Measurements from ENCODE around the gene APLP1. TPM values are rescaled to one million over a fixed set of nuclear protein-coding genes. Genes with fewer than 3 reads are reported as not detected.
A peak's percentile ranks its signal among the peaks of the same experiment; 100 is the strongest.
"Not testable (repeated sequence)": the region's sequence is repeated elsewhere in the genome, so short reads cannot be mapped to it uniquely, and the experiment has no call there.

The APLP1 gene
- total RNA-seq, 2 donors from 2014 or later: 2.4 to 7.7 TPM

GRCh38 chr19:35907377-35907745, 39.0 kb downstream of the APLP1 start:
- Mint-ChIP-seq H3K36me3 (ENCODE audit: insufficient read depth in 2 of 2) (peaks cover 2% of the 10 kb centered on the region in 2 donors), H3K4me1 (ENCODE audit: low read depth) (peaks cover 57% of the 10 kb centered on the region)

GRCh38 chr19:35908010-35908441, 39.7 kb downstream of the APLP1 start, which contains the start of gene TYROBP:
Gene TYROBP (minus strand): TSS chr19:35908295. CDS start chr19:35908228, 67 bp downstream.
- Mint-ChIP-seq H3K9me3 (no peaks in the 10 kb centered on the region), H3K4me1 (ENCODE audit: low read depth) (peaks cover 50% of the 10 kb centered on the region), H3K27ac (no peak within 1 kb of the TSS), H3K36me3 (ENCODE audit: insufficient read depth in 2 of 2) (peaks cover 2% of the 10 kb centered on the region in 2 donors), H3K27me3 (ENCODE audit: low read depth) (no peaks in the 10 kb centered on the region), H3K4me3 (peak within 1 kb of the TSS in 1 of 2 donors; percentile 29)
- ATAC-seq (replicated peaks in 1 of 2) (no peak), DNase-seq (no peak)

More at GRCh38 chr19:35907377-35907745, 39.0 kb downstream of the APLP1 start:
- no peak overlapping the region for H3K27ac Mint-ChIP-seq
- H3K9me3 Mint-ChIP-seq: no peaks in the 10 kb centered on the region
- no peak overlapping the region for H3K4me3 Mint-ChIP-seq
- ATAC-seq (replicated peaks in 1 of 2) (no peak), DNase-seq (no peak)
- H3K27me3 Mint-ChIP-seq (ENCODE audit: low read depth): no peaks in the 10 kb centered on the region

GRCh38 chr19:35908973-35909683, 40.8 kb downstream of the APLP1 start:
- Mint-ChIP-seq H3K36me3 (ENCODE audit: insufficient read depth in 2 of 2) (no peaks in the 10 kb centered on the region), H3K27me3 (ENCODE audit: low read depth) (no peaks in the 10 kb centered on the region), H3K4me1 (ENCODE audit: low read depth) (peaks cover 45% of the 10 kb centered on the region), H3K9me3 (no peaks in the 10 kb centered on the region), H3K4me3 (peak overlapping the region in 1 of 2 donors; percentile 29), H3K27ac (no peak overlapping the region)
- DNase-seq: no peak
- ATAC-seq (replicated peaks in 1 of 2): no peak

DNA sequence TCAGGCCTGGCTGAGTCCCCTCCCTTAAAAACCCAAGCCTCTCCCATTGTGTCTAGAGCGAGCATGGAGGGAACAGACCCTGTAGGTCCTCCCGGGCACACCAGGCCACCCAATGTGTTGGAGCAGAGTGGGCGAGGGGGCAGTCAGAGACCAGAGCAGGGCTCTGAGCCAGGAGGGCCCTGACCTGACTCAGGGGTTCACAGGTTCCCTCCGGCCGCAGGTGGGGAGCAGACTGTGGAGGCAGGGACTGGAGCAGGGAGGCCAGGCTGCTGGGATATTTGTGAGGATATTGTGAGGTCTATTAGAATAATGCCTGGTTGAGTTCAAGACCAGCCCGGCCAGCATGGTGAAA, 41.3 kb downstream of the APLP1 start:
- ATAC-seq (replicated peaks in 1 of 2) (peak in 1 of 2 donors; percentile 20), DNase-seq (no peak)
- Mint-ChIP-seq H3K4me1 (ENCODE audit: low read depth) (peaks cover 41% of the 10 kb centered on the region), H3K27me3 (ENCODE audit: low read depth) (no peaks in the 10 kb centered on the region), H3K27ac (no peak overlapping the region), H3K4me3 (no peak overlapping the region), H3K36me3 (ENCODE audit: insufficient read depth in 2 of 2) (no peaks in the 10 kb centered on the region), H3K9me3 (no peaks in the 10 kb centered on the region)

DNA sequence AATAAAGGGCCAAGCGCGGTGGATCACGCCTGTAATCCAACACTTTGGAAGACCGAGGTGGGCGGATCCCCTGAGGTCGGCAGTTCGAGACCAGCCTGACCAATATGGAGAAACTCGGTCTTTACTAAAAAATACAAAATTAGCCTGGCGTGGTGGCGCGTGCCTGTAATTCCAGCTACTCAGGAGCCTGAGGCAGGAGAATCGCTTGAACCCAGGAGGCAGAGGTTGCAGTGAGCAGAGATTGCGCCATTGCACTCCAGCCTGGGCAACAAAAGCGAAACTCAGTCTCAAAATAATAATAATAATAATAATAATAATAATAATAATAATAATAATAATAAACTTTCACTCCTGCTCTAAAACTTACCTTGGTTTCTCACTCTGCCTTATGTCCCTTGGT, 42.0 kb downstream of the APLP1 start:
- H3K4me1 Mint-ChIP-seq (ENCODE audit: low read depth): peaks cover 39% of the 10 kb centered on the region
- not testable (repeated sequence) for H3K36me3 Mint-ChIP-seq (ENCODE audit: insufficient read depth in 2 of 2); H3K9me3 Mint-ChIP-seq; DNase-seq; H3K27ac Mint-ChIP-seq; H3K4me3 Mint-ChIP-seq; H3K27me3 Mint-ChIP-seq (ENCODE audit: low read depth); ATAC-seq (replicated peaks in 1 of 2)

GRCh38 chr19:35911173-35911572, 42.8 kb downstream of the APLP1 start:
- Mint-ChIP-seq H3K9me3 (no peaks in the 10 kb centered on the region), H3K4me3 (no peak overlapping the region), H3K36me3 (ENCODE audit: insufficient read depth in 2 of 2) (no peaks in the 10 kb centered on the region), H3K27me3 (ENCODE audit: low read depth) (no peaks in the 10 kb centered on the region), H3K27ac (no peak overlapping the region), H3K4me1 (ENCODE audit: low read depth) (peaks cover 38% of the 10 kb centered on the region)
- no peak for ATAC-seq (replicated peaks in 1 of 2)
- DNase-seq: no peak

- H3K27ac Mint-ChIP-seq: peak overlapping the region; percentile 64
- peaks cover 36% of the 10 kb centered on the region for H3K4me1 Mint-ChIP-seq (ENCODE audit: low read depth)
- no peak overlapping the region for H3K4me3 Mint-ChIP-seq
- no peaks in the 10 kb centered on the region for H3K9me3 Mint-ChIP-seq
- no peaks in the 10 kb centered on the region for H3K27me3 Mint-ChIP-seq (ENCODE audit: low read depth)
- H3K36me3 Mint-ChIP-seq (ENCODE audit: insufficient read depth in 2 of 2): no peaks in the 10 kb centered on the region
- ATAC-seq (replicated peaks in 1 of 2) (peak; percentile 50 to 58), DNase-seq (peak in 1 of 2 donors; percentile 31)
Measured at GRCh38 chr19:35911790-35912189, 43.4 kb downstream of the APLP1 start.

- H3K9me3 Mint-ChIP-seq: no peaks in the 10 kb centered on the region
- no peaks in the 10 kb centered on the region for H3K36me3 Mint-ChIP-seq (ENCODE audit: insufficient read depth in 2 of 2)
- H3K27ac Mint-ChIP-seq: peak overlapping the region; percentile 16
- no peaks in the 10 kb centered on the region for H3K27me3 Mint-ChIP-seq (ENCODE audit: low read depth)
- peak overlapping the region in 1 of 2 donors; percentile 38 for H3K4me3 Mint-ChIP-seq
- DNase-seq: no peak
- ATAC-seq (replicated peaks in 1 of 2): peak in 1 of 2 donors; percentile 51
- H3K4me1 Mint-ChIP-seq (ENCODE audit: low read depth): peaks cover 32% of the 10 kb centered on the region
Measured at GRCh38 chr19:35913589-35913988, 45.2 kb downstream of the APLP1 start.

DNA sequence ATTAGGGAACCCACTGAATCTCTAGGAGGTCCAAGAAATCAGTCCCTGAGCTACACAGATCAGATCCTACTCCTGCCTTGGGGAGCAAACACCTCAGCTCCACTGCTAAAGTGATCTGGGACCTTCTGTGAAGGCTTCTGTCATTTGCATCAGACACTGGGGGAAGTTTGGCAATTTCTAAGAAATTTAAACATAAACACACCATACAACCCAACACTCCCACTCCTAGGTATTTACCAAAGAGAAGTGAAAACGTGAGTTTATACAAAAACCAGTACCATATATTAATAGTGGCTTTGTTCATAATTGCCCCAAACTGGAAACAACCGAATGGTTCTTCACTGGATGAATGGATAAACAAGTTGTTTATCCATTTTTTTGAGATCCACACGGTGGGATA, 47.1 kb downstream of the APLP1 start:
- H3K27ac Mint-ChIP-seq: no peak overlapping the region
- no peaks in the 10 kb centered on the region for H3K36me3 Mint-ChIP-seq (ENCODE audit: insufficient read depth in 2 of 2)
- no peak for DNase-seq
- H3K9me3 Mint-ChIP-seq: no peaks in the 10 kb centered on the region
- H3K4me3 Mint-ChIP-seq: no peak overlapping the region
- H3K4me1 Mint-ChIP-seq (ENCODE audit: low read depth): peaks cover 21% of the 10 kb centered on the region
- peak in 1 of 2 donors; percentile 30 for ATAC-seq (replicated peaks in 1 of 2)
- no peaks in the 10 kb centered on the region for H3K27me3 Mint-ChIP-seq (ENCODE audit: low read depth)

DNA sequence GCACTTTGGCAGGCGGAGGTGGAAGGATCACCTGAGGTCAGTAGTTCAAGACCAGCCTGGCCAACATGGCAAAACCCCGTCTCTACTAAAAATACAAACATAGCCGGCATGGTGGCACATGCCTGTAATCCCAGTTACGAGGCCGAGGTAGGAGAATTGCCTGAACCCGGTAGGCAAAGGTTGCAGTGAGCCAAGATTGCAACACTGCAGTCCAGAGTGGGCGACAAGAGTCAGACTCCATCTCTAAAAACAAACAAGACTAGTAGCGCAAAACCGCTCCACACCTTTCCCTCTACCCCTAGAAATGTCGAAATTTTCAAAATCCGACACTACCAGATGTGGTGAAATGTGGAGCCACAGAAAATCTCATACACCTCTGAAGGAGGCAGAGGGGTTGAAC, 50.9 kb downstream of the APLP1 start:
- Mint-ChIP-seq H3K9me3 (no peaks in the 10 kb centered on the region), H3K27ac (no peak overlapping the region), H3K4me3 (no peak overlapping the region), H3K4me1 (ENCODE audit: low read depth) (peaks cover 6% of the 10 kb centered on the region), H3K27me3 (ENCODE audit: low read depth) (no peaks in the 10 kb centered on the region), H3K36me3 (ENCODE audit: insufficient read depth in 2 of 2) (no peaks in the 10 kb centered on the region)
- ATAC-seq (replicated peaks in 1 of 2) (no peak), DNase-seq (no peak)

GRCh38 chr19:35921012-35921411, 52.6 kb downstream of the APLP1 start:
- no peak for ATAC-seq (replicated peaks in 1 of 2)
- H3K4me1 Mint-ChIP-seq (ENCODE audit: low read depth): no peaks in the 10 kb centered on the region
- no peak overlapping the region for H3K27ac Mint-ChIP-seq
- H3K4me3 Mint-ChIP-seq: no peak overlapping the region
- no peaks in the 10 kb centered on the region for H3K27me3 Mint-ChIP-seq (ENCODE audit: low read depth)
- DNase-seq: no peak
- H3K9me3 Mint-ChIP-seq: peaks cover 7 to 9% of the 10 kb centered on the region in 2 donors
- H3K36me3 Mint-ChIP-seq (ENCODE audit: insufficient read depth in 2 of 2): peaks cover 9 to 11% of the 10 kb centered on the region in 2 donors

GRCh38 chr19:35925501-35925900, 57.1 kb downstream of the APLP1 start:
- Mint-ChIP-seq H3K36me3 (ENCODE audit: insufficient read depth in 2 of 2) (peaks cover 11 to 15% of the 10 kb centered on the region in 2 donors), H3K4me3 (no peak overlapping the region), H3K27me3 (ENCODE audit: low read depth) (no peaks in the 10 kb centered on the region), H3K27ac (no peak overlapping the region), H3K9me3 (peaks cover 11% of the 10 kb centered on the region in 2 donors), H3K4me1 (ENCODE audit: low read depth) (peaks cover 10% of the 10 kb centered on the region)
- DNase-seq (no peak), ATAC-seq (replicated peaks in 1 of 2) (no peak)

- Mint-ChIP-seq H3K27me3 (ENCODE audit: low read depth) (no peaks in the 10 kb centered on the region), H3K4me1 (ENCODE audit: low read depth) (peaks cover 26% of the 10 kb centered on the region), H3K36me3 (ENCODE audit: insufficient read depth in 2 of 2) (peaks cover 11 to 15% of the 10 kb centered on the region in 2 donors), H3K4me3 (no peak overlapping the region), H3K9me3 (peaks cover 11% of the 10 kb centered on the region in 2 donors), H3K27ac (no peak overlapping the region)
- DNase-seq (no peak), ATAC-seq (replicated peaks in 1 of 2) (no peak)
Measured at GRCh38 chr19:35928507-35928906, 60.1 kb downstream of the APLP1 start.
